GM23248 (cell line): ENCODE results near the gene MPDZ. TPM values are rescaled to one million over a fixed set of nuclear protein-coding genes. Genes with fewer than 3 reads are reported as not detected.

Source experiments
- DNase-seq: peaks from one replicate; pipeline ENCODE4 v3.0.0-alpha.2; 2015
- H2AFZ ChIP-seq: fragments of 200-600 bp; sonication (generic); 2 replicates; pipeline ENCODE4 v1.6.1; 2016; ENCODE audit warnings: antibody characterized with exemption
- H3F3A ChIP-seq: fragments of 200-600 bp; sonication (generic); 2 replicates; pipeline ENCODE4 v1.6.1; 2016; ENCODE audit warnings: mild to moderate bottlenecking, antibody characterized with exemption, mixed run types; ENCODE audit not compliant: insufficient read depth
- H3K27ac ChIP-seq: fragments of 200-600 bp; sonication (generic); 2 replicates; pipeline ENCODE4 v1.5.1; 2016; ENCODE audit warnings: mild to moderate bottlenecking
- H3K27me3 ChIP-seq: fragments of 200-600 bp; sonication (generic); replicated peaks from 2 replicates; pipeline ENCODE4 v1.6.1; 2016; ENCODE audit warnings: mild to moderate bottlenecking; ENCODE audit not compliant: insufficient read depth
- H3K36me3 ChIP-seq: fragments of 200-600 bp; sonication (generic); 2 replicates; pipeline ENCODE4 v1.6.1; 2016; ENCODE audit warnings: low read depth, mild to moderate bottlenecking
- H3K4me1 ChIP-seq: fragments of 200-600 bp; sonication (generic); 2 replicates; pipeline ENCODE4 v1.6.1; 2016; ENCODE audit warnings: mild to moderate bottlenecking; ENCODE audit not compliant: insufficient read depth
- H3K4me2 ChIP-seq: fragments of 200-600 bp; sonication (generic); one replicate; pipeline ENCODE4 v1.6.1; 2016; ENCODE audit warnings: mild to moderate bottlenecking; ENCODE audit not compliant: unreplicated experiment
- H3K4me3 ChIP-seq: fragments of 200-600 bp; sonication (generic); 2 replicates; pipeline ENCODE4 v1.5.1; 2016; ENCODE audit warnings: mild to moderate bottlenecking
- H3K79me2 ChIP-seq: fragments of 200-600 bp; sonication (generic); 2 replicates; pipeline ENCODE4 v1.6.1; 2016; ENCODE audit warnings: mild to moderate bottlenecking; ENCODE audit not compliant: insufficient read depth
- H3K9ac ChIP-seq: fragments of 200-600 bp; sonication (generic); 2 replicates; pipeline ENCODE4 v1.6.1; 2016; ENCODE audit warnings: mild to moderate bottlenecking
- H3K9me2 ChIP-seq: fragments of 200-600 bp; sonication (generic); 2 replicates; pipeline ENCODE4 v1.6.1; 2016; ENCODE audit warnings: mixed run types, mild to moderate bottlenecking, moderate library complexity; ENCODE audit not compliant: insufficient read depth
- H3K9me3 ChIP-seq: fragments of 200-600 bp; sonication (generic); one replicate; pipeline ENCODE4 v1.6.1; 2017; ENCODE audit warnings: low read depth
- H4K20me1 ChIP-seq: fragments of 200-600 bp; sonication (generic); 2 replicates; pipeline ENCODE4 v1.6.0; 2016; ENCODE audit not compliant: insufficient read depth
- EZH2 ChIP-seq: fragments of 200-600 bp; sonication (generic); IDR thresholded peaks from 2 replicates; pipeline ENCODE4 v1.6.1; 2018; ENCODE audit warnings: antibody characterized with exemption, mild to moderate bottlenecking; ENCODE audit not compliant: insufficient read depth, poor library complexity, severe bottlenecking
- EZH2phosphoT487 ChIP-seq: fragments of 200-600 bp; sonication (generic); IDR thresholded peaks from 2 replicates; pipeline ENCODE4 v1.6.1; 2018; ENCODE audit warnings: antibody characterized with exemption, moderate library complexity, mild to moderate bottlenecking, low read depth; ENCODE audit not compliant: insufficient read depth
- WGBS, 2 experiments: methylation state at CpG; one replicate each; pipeline ENCODE4 v1.1.6; 2015 to 2017; ENCODE audit warnings: low lambda C conversion rate in 2 of 2, low coverage in 1 of 2; ENCODE audit errors: missing lambda C conversion rate in 2 of 2; 5-methylcytosine and 5-hydroxymethylcytosine counted together
- in situ Hi-C: fragments of 300-500 bp; cut with MboI; formaldehyde crosslinking; loops from 2 replicates; pipeline ENCODE4 v1.15.0; 2020
- polyA plus RNA-seq: library from polyadenylated mRNA; unstranded; fragments of >200 nt; fragmentation: Nextera tagmentation; extraction: Ambion mirVana; gene quantifications from 2 replicates; pipeline ENCODE4 v1.2.1, GENCODE V29; 2016
- total RNA-seq: library from RNA; depleted of rRNA; stranded (reverse); fragments of >200 nt; shearing (Covaris generic); gene quantifications from 2 replicates; pipeline ENCODE4 v1.2.3, GENCODE V29; 2014

The MPDZ gene
- total and polyA plus RNA-seq, 2 experiments from 2014 or later = 17.2 to 31.9 TPM

- Histone ChIP-seq H3K4me2 (peak overlapping the region; percentile 64), H3K4me1 (peaks cover 21% of the 10 kb centered on the region), H3K79me2 (no peaks in the 10 kb centered on the region), H2AFZ (no peak overlapping the region), H3K4me3 (no peak overlapping the region; the same call in 1 of the 2 replicates), H3K9ac (0 out of 2 replicates have a peak overlapping the region, but pooled peaks have one; percentile 6), H3K36me3 (peaks cover 7% of the 10 kb centered on the region), H3K27me3 (no peaks in the 10 kb centered on the region), H3K27ac (peak overlapping the region; percentile 74), H3F3A (peaks cover 20% of the 10 kb centered on the region), H3K9me3 (no peaks in the 10 kb centered on the region), H3K9me2 (no peaks in the 10 kb centered on the region), H4K20me1 (no peaks in the 10 kb centered on the region)
- 24 to 25% methylated on average over 5 of the region's 5 CpGs for WGBS, 2 experiments
- DNase-seq = peak; percentile 30
- in situ Hi-C loops = no loop called here
- TF ChIP-seq EZH2phosphoT487 (no peak), EZH2 (no peak)
These were observed 138.5 kb downstream of the MPDZ start for GRCh38 chr9:13140843-13141592.

- Histone ChIP-seq H3K4me1 (peaks cover 21% of the 10 kb centered on the region), H3K9me3 (no peaks in the 10 kb centered on the region), H3K27me3 (no peaks in the 10 kb centered on the region), H3K4me3 (peak overlapping the region; percentile 55), H3F3A (peaks cover 20% of the 10 kb centered on the region), H3K9ac (peak overlapping the region; percentile 46), H4K20me1 (no peaks in the 10 kb centered on the region), H3K4me2 (peak overlapping the region; percentile 64), H3K79me2 (no peaks in the 10 kb centered on the region), H2AFZ (peak overlapping the region; percentile 39; the same call in 1 of the 2 replicates), H3K9me2 (no peaks in the 10 kb centered on the region), H3K27ac (peak overlapping the region; percentile 74), H3K36me3 (peaks cover 17% of the 10 kb centered on the region)
- in situ Hi-C loops = no loop called here
- DNase-seq = peak; percentile 88
- TF ChIP-seq EZH2 = no peak
- TF ChIP-seq EZH2phosphoT487 = no peak
- WGBS, 2 experiments = 1 to 4% methylated on average over 2 of the region's 2 CpGs
These were observed 139.8 kb downstream of the MPDZ start for GRCh38 chr9:13139641-13140171.

GRCh38 chr9:13137426-13137825 is 142.1 kb downstream of the MPDZ start:
- in situ Hi-C loops = no loop called here

GRCh38 chr9:13131991-13132390 is 147.5 kb downstream of the MPDZ start:
- Histone ChIP-seq H3K9me2 (no peaks in the 10 kb centered on the region; the same call in 1 of the 2 replicates), H3K4me1 (peaks cover 8% of the 10 kb centered on the region; the same call in 1 of the 2 replicates), H3K4me3 (no peak overlapping the region), H3K27me3 (no peaks in the 10 kb centered on the region), H3K4me2 (no peak overlapping the region), H3K27ac (no peak overlapping the region), H3K9ac (no peak overlapping the region), H4K20me1 (no peaks in the 10 kb centered on the region), H3K9me3 (no peaks in the 10 kb centered on the region), H3K79me2 (no peaks in the 10 kb centered on the region), H3F3A (no peaks in the 10 kb centered on the region), H3K36me3 (peaks cover 27% of the 10 kb centered on the region), H2AFZ (no peak overlapping the region)
- TF ChIP-seq EZH2phosphoT487 (no peak), EZH2 (no peak)
- DNase-seq = no peak
- 97% methylated on average over 3 of the region's 3 CpGs for WGBS, 2 experiments
- in situ Hi-C loops = no loop called here

More at GRCh38 chr9:13137426-13137825, 142.1 kb downstream of the MPDZ start:
- DNase-seq = no peak
- Histone ChIP-seq H3K27ac (no peak overlapping the region), H3K4me2 (no peak overlapping the region), H3K9ac (no peak overlapping the region), H3K4me3 (no peak overlapping the region), H3K9me3 (no peaks in the 10 kb centered on the region), H2AFZ (no peak overlapping the region), H3K4me1 (peaks cover 21% of the 10 kb centered on the region), H3K9me2 (no peaks in the 10 kb centered on the region), H4K20me1 (no peaks in the 10 kb centered on the region), H3K79me2 (no peaks in the 10 kb centered on the region), H3K36me3 (peaks cover 26% of the 10 kb centered on the region), H3F3A (peaks cover 20% of the 10 kb centered on the region), H3K27me3 (no peaks in the 10 kb centered on the region)
- TF ChIP-seq EZH2 (no peak), EZH2phosphoT487 (no peak)
- 93 to 96% methylated on average over 1 of the region's 1 CpG for WGBS, 2 experiments
